ENCODE measurements around the gene GPSM1. TPM values are rescaled to one million over a fixed set of nuclear protein-coding genes. Genes with fewer than 3 reads are reported as not detected.

The GPSM1 gene
- total RNA-seq, 1 donor: 39.1 TPM

GRCh38 chr9:136337416-136338395, 10.4 kb downstream of the GPSM1 start:
- Histone ChIP-seq H3K4me3 (ENCODE audit: insufficient read depth, low read length) (no peak overlapping the region), H3K79me2 (ENCODE audit: insufficient read depth, low read length) (peaks cover 39% of the 10 kb centered on the region), H3K27ac (ENCODE audit: low read depth, low read length) (no peak overlapping the region), H3K27me3 (ENCODE audit: insufficient read depth, low read length) (no peaks in the 10 kb centered on the region), H2AFZ (ENCODE audit: low read length) (no peak overlapping the region), H3K9me3 (ENCODE audit: low read depth, low read length) (no peaks in the 10 kb centered on the region), H3K4me2 (ENCODE audit: insufficient read depth, low read length) (no peak overlapping the region), H3K4me1 (ENCODE audit: insufficient read depth, low read length) (no peaks in the 10 kb centered on the region), H3K36me3 (ENCODE audit: insufficient read depth, low read length) (peaks cover 56% of the 10 kb centered on the region), H4K20me1 (ENCODE audit: insufficient read depth, low read length) (peaks cover 62% of the 10 kb centered on the region)
- no peak for TF ChIP-seq CTCF (IDR thresholded peaks at IDR 0.05; ENCODE audit: extremely low read depth, low read depth, low read length)
- no peak for DNase-seq (ENCODE audit: insufficient read length, low spot score, missing footprints)

- Histone ChIP-seq H3K36me3 (ENCODE audit: insufficient read depth, low read length) (peaks cover 56% of the 10 kb centered on the region), H3K27ac (ENCODE audit: low read depth, low read length) (no peak overlapping the region), H3K4me1 (ENCODE audit: insufficient read depth, low read length) (no peaks in the 10 kb centered on the region), H2AFZ (ENCODE audit: low read length) (no peak overlapping the region), H3K79me2 (ENCODE audit: insufficient read depth, low read length) (peaks cover 31% of the 10 kb centered on the region), H3K27me3 (ENCODE audit: insufficient read depth, low read length) (no peaks in the 10 kb centered on the region), H3K4me2 (ENCODE audit: insufficient read depth, low read length) (no peak overlapping the region), H4K20me1 (ENCODE audit: insufficient read depth, low read length) (peaks cover 58% of the 10 kb centered on the region), H3K9me3 (ENCODE audit: low read depth, low read length) (no peaks in the 10 kb centered on the region), H3K4me3 (ENCODE audit: insufficient read depth, low read length) (no peak overlapping the region)
- TF ChIP-seq CTCF (IDR thresholded peaks at IDR 0.05; ENCODE audit: extremely low read depth, low read depth, low read length): no peak
- no peak for DNase-seq (ENCODE audit: insufficient read length, low spot score, missing footprints)
These were observed 11.2 kb downstream of the GPSM1 start for GRCh38 chr9:136338511-136338910.

GRCh38 chr9:136339173-136339957, 12.0 kb downstream of the GPSM1 start:
- peak; percentile 77 for TF ChIP-seq CTCF (IDR thresholded peaks at IDR 0.05; ENCODE audit: extremely low read depth, low read depth, low read length)
- H3K9me3 ChIP-seq (ENCODE audit: low read depth, low read length): no peaks in the 10 kb centered on the region
- no peak overlapping the region for H3K4me3 ChIP-seq (ENCODE audit: insufficient read depth, low read length)
- H3K4me2 ChIP-seq (ENCODE audit: insufficient read depth, low read length): no peak overlapping the region
- no peak overlapping the region for H3K27ac ChIP-seq (ENCODE audit: low read depth, low read length)
- H4K20me1 ChIP-seq (ENCODE audit: insufficient read depth, low read length): peaks cover 58% of the 10 kb centered on the region
- no peaks in the 10 kb centered on the region for H3K27me3 ChIP-seq (ENCODE audit: insufficient read depth, low read length)
- H3K4me1 ChIP-seq (ENCODE audit: insufficient read depth, low read length): no peaks in the 10 kb centered on the region
- H3K79me2 ChIP-seq (ENCODE audit: insufficient read depth, low read length): peaks cover 23% of the 10 kb centered on the region
- H2AFZ ChIP-seq (ENCODE audit: low read length): no peak overlapping the region
- DNase-seq (ENCODE audit: insufficient read length, low spot score, missing footprints): peak; percentile 98
- peaks cover 53% of the 10 kb centered on the region for H3K36me3 ChIP-seq (ENCODE audit: insufficient read depth, low read length)

GRCh38 chr9:136339958-136340310, 12.6 kb downstream of the GPSM1 start:
- peaks cover 5% of the 10 kb centered on the region for H3K4me1 ChIP-seq (ENCODE audit: insufficient read depth, low read length)
- no peak overlapping the region for H2AFZ ChIP-seq (ENCODE audit: low read length)
- H3K27me3 ChIP-seq (ENCODE audit: insufficient read depth, low read length): no peaks in the 10 kb centered on the region
- DNase-seq (ENCODE audit: insufficient read length, low spot score, missing footprints): no peak
- peaks cover 51% of the 10 kb centered on the region for H3K36me3 ChIP-seq (ENCODE audit: insufficient read depth, low read length)
- H3K27ac ChIP-seq (ENCODE audit: low read depth, low read length): no peak overlapping the region
- peaks cover 59% of the 10 kb centered on the region for H4K20me1 ChIP-seq (ENCODE audit: insufficient read depth, low read length)
- no peak overlapping the region for H3K4me2 ChIP-seq (ENCODE audit: insufficient read depth, low read length)
- no peak for TF ChIP-seq CTCF (IDR thresholded peaks at IDR 0.05; ENCODE audit: extremely low read depth, low read depth, low read length)
- H3K9me3 ChIP-seq (ENCODE audit: low read depth, low read length): no peaks in the 10 kb centered on the region
- no peak overlapping the region for H3K4me3 ChIP-seq (ENCODE audit: insufficient read depth, low read length)
- peaks cover 18% of the 10 kb centered on the region for H3K79me2 ChIP-seq (ENCODE audit: insufficient read depth, low read length)
